Loucy (cell line): ENCODE data around the gene FOSL1.

Experiments used
- H2AFZ ChIP-seq: fragments of 200-600 bp; sonication (generic); 2 replicates; pipeline ENCODE4 v1.6.0; 2016; ENCODE audit warnings: antibody characterized with exemption, mild to moderate bottlenecking, low read length, moderate library complexity
- H3F3A ChIP-seq: fragments of 200-600 bp; 2 replicates; pipeline ENCODE4 v1.6.0; 2016; ENCODE audit warnings: antibody characterized with exemption, low read depth, mild to moderate bottlenecking
- H3K27me3 ChIP-seq: fragments of 200-600 bp; sonication (generic); 2 replicates; pipeline ENCODE4 v1.6.1; 2014; ENCODE audit warnings: low read length, mild to moderate bottlenecking; ENCODE audit not compliant: insufficient read depth, poor library complexity, severe bottlenecking
- H3K36me3 ChIP-seq: fragments of 200-600 bp; sonication (generic); 2 replicates; pipeline ENCODE4 v1.6.1; 2016; ENCODE audit warnings: low read length; ENCODE audit not compliant: insufficient read depth
- H3K4me1 ChIP-seq: fragments of 200-600 bp; sonication (generic); 2 replicates; pipeline ENCODE4 v1.5.1; 2014; ENCODE audit warnings: low read length, mild to moderate bottlenecking; ENCODE audit not compliant: insufficient read depth, poor library complexity, severe bottlenecking
- H3K4me2 ChIP-seq: fragments of 200-600 bp; sonication (generic); 2 replicates; pipeline ENCODE4 v1.6.0; 2014; ENCODE audit warnings: antibody characterized with exemption, low read length, low read depth, mild to moderate bottlenecking; ENCODE audit not compliant: poor library complexity, severe bottlenecking
- H3K4me3 ChIP-seq: fragments of 200-600 bp; sonication (generic); 2 replicates; pipeline ENCODE4 v1.5.1; 2014; ENCODE audit warnings: low read length, mild to moderate bottlenecking, mixed read lengths; ENCODE audit not compliant: poor library complexity, severe bottlenecking
- H3K79me2 ChIP-seq: fragments of 200-600 bp; sonication (generic); 2 replicates; pipeline ENCODE4 v1.6.1; 2014; ENCODE audit warnings: low read length; ENCODE audit not compliant: insufficient read depth
- H3K9ac ChIP-seq: fragments of 200-600 bp; sonication (generic); 2 replicates; pipeline ENCODE4 v1.6.0; 2014; ENCODE audit warnings: mild to moderate bottlenecking, low read depth, low read length, moderate library complexity; ENCODE audit not compliant: poor library complexity, severe bottlenecking
- H3K9me2 ChIP-seq: fragments of 200-600 bp; sonication (generic); replicated peaks from 2 replicates; pipeline ENCODE4 v1.6.1; 2016; ENCODE audit warnings: low read depth, low read length, mixed read lengths
- H3K9me3 ChIP-seq: fragments of 200-600 bp; sonication (generic); 2 replicates; pipeline ENCODE4 v1.6.1; 2014; ENCODE audit warnings: mild to moderate bottlenecking, antibody characterized with exemption, low read length, low read depth; ENCODE audit not compliant: insufficient read depth
- H4K20me1 ChIP-seq: fragments of 200-600 bp; sonication (generic); 2 replicates; pipeline ENCODE4 v1.6.0; 2014; ENCODE audit warnings: antibody characterized with exemption, low read length, mild to moderate bottlenecking; ENCODE audit not compliant: insufficient read depth, poor library complexity, severe bottlenecking
- EZH2phosphoT487 ChIP-seq: fragments of 200-600 bp; IDR thresholded peaks from 2 replicates; pipeline ENCODE4 v1.6.1; 2018; ENCODE audit warnings: antibody characterized with exemption, mild to moderate bottlenecking, moderate library complexity, borderline replicate concordance
- TF ChIP-seq, protein P1 (sequence below): fragments of 200-600 bp; sonication (generic); conservative IDR thresholded peaks from 2 replicates; pipeline ENCODE4 v1.5.1; 2014; ENCODE audit warnings: mild to moderate bottlenecking, antibody characterized with exemption, low read length

FOSL1 gene

DNA sequence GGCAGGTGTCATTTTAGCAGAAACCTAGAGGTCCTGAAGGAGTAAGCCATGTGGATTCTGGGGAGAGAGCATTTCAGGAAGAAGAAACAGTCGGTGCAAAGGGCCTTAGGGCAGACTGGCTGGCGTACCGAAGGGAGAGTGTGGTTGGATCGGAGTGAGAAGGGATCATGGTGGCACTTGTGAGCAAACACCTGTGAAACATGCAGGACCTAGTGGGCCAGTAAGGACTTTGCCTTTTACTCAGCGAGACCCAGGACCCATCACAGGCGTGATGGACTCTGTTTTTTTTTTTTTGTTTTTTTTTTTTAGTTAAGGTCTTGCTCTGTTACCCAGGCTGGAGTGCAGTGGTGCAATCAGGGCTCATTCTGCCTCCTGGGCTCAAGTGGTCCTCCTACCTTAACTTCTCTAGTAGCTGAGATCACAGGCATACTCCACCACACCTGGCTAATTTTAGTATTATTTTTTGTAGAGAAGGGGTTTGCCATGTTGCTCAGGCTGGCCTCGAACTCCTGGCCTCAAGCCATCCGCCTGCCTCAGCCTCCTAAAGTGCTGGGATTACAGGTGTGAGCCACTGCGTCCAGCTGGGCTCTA is 41.6 kb upstream of the FOSL1 start:
- Histone ChIP-seq H3K27me3 (no peaks in the 10 kb centered on the region), H3K79me2 (no peaks in the 10 kb centered on the region), H4K20me1 (no peaks in the 10 kb centered on the region), H3K4me2 (no peak overlapping the region), H3K36me3 (no peaks in the 10 kb centered on the region), H3K9me2 (no peaks in the 10 kb centered on the region), H3K4me3 (no peak overlapping the region), H2AFZ (no peak overlapping the region), H3K4me1 (no peaks in the 10 kb centered on the region), H3K9me3 (no peaks in the 10 kb centered on the region), H3K9ac (no peak overlapping the region), H3F3A (no peaks in the 10 kb centered on the region)
- TF ChIP-seq, protein P1, sequence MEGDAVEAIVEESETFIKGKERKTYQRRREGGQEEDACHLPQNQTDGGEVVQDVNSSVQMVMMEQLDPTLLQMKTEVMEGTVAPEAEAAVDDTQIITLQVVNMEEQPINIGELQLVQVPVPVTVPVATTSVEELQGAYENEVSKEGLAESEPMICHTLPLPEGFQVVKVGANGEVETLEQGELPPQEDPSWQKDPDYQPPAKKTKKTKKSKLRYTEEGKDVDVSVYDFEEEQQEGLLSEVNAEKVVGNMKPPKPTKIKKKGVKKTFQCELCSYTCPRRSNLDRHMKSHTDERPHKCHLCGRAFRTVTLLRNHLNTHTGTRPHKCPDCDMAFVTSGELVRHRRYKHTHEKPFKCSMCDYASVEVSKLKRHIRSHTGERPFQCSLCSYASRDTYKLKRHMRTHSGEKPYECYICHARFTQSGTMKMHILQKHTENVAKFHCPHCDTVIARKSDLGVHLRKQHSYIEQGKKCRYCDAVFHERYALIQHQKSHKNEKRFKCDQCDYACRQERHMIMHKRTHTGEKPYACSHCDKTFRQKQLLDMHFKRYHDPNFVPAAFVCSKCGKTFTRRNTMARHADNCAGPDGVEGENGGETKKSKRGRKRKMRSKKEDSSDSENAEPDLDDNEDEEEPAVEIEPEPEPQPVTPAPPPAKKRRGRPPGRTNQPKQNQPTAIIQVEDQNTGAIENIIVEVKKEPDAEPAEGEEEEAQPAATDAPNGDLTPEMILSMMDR = no peak
- no peak for TF ChIP-seq EZH2phosphoT487

DNA sequence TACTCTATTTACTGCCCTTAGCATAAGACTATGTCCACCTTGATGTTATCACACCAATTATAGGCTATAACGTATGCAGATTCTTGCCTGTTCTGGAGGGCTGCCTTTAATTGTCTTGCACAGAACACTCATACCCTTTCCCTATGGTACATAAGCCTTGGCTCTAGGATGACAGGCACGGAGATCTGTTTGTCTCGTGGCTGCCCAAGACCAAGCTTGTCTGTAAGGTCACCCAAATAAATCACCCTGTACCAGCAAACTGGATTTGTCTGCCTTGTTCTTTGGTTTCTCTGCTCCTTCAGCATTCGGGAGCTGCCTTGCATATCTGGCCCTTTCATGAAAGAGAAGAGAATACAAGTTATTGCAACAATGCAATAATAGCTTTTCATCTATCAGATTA is 37.6 kb upstream of the FOSL1 start:
- H3K4me1 ChIP-seq = no peaks in the 10 kb centered on the region
- no peak overlapping the region for H3K4me3 ChIP-seq
- no peaks in the 10 kb centered on the region for H3K9me3 ChIP-seq
- no peak overlapping the region for H2AFZ ChIP-seq
- H3K9me2 ChIP-seq = no peaks in the 10 kb centered on the region
- no peak overlapping the region for H3K4me2 ChIP-seq
- no peaks in the 10 kb centered on the region for H3K79me2 ChIP-seq
- H3F3A ChIP-seq = no peaks in the 10 kb centered on the region
- H3K27me3 ChIP-seq = no peaks in the 10 kb centered on the region
- TF ChIP-seq, protein P1 = no peak
- no peak for TF ChIP-seq EZH2phosphoT487
- no peaks in the 10 kb centered on the region for H3K36me3 ChIP-seq
- H4K20me1 ChIP-seq = no peaks in the 10 kb centered on the region
- H3K9ac ChIP-seq = no peak overlapping the region

- Histone ChIP-seq H3F3A (peaks cover 3% of the 10 kb centered on the region; the same call in 1 of the 2 replicates), H3K4me1 (peaks cover 12% of the 10 kb centered on the region), H3K4me3 (no peak overlapping the region), H3K79me2 (no peaks in the 10 kb centered on the region), H3K9ac (no peak overlapping the region), H3K9me3 (no peaks in the 10 kb centered on the region), H3K36me3 (no peaks in the 10 kb centered on the region), H3K4me2 (no peak overlapping the region), H4K20me1 (no peaks in the 10 kb centered on the region), H3K27me3 (no peaks in the 10 kb centered on the region), H2AFZ (no peak overlapping the region), H3K9me2 (no peaks in the 10 kb centered on the region)
- TF ChIP-seq, protein P1 = no peak
- TF ChIP-seq EZH2phosphoT487 = no peak
These were observed 33.8 kb upstream of the FOSL1 start for GRCh38 chr11:65934014-65934413.
